Measurements from ENCODE around the gene VWA3A.

The VWA3A gene

DNA sequence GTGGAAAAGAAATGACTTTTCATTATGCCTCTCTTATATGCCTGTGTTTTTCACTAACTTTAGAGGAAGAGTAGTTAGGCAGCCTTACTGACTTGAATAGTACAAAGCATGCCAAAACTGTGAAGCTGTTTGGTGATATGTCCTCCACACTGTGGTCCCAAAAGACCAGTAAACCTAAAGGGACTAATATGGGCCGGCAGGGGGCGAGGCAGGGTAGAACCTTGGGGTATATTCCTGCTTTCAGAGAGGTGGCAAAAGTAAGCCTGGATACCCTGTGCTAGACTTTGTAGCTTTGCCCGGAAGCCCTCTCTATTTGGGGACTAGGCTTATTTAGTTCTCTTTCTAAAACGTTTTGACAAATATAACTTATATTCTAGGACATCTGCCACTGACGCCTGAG lies 36.5 kb upstream of the VWA3A start:
- TF ChIP-seq, protein P1, sequence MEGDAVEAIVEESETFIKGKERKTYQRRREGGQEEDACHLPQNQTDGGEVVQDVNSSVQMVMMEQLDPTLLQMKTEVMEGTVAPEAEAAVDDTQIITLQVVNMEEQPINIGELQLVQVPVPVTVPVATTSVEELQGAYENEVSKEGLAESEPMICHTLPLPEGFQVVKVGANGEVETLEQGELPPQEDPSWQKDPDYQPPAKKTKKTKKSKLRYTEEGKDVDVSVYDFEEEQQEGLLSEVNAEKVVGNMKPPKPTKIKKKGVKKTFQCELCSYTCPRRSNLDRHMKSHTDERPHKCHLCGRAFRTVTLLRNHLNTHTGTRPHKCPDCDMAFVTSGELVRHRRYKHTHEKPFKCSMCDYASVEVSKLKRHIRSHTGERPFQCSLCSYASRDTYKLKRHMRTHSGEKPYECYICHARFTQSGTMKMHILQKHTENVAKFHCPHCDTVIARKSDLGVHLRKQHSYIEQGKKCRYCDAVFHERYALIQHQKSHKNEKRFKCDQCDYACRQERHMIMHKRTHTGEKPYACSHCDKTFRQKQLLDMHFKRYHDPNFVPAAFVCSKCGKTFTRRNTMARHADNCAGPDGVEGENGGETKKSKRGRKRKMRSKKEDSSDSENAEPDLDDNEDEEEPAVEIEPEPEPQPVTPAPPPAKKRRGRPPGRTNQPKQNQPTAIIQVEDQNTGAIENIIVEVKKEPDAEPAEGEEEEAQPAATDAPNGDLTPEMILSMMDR (IDR thresholded peaks at IDR 0.05; ENCODE audit: insufficient read depth, missing control alignments): peak; percentile 33
- FAIRE-seq (no peak), DNase-seq (ENCODE audit: insufficient read length, low spot score) (no peak)

DNA sequence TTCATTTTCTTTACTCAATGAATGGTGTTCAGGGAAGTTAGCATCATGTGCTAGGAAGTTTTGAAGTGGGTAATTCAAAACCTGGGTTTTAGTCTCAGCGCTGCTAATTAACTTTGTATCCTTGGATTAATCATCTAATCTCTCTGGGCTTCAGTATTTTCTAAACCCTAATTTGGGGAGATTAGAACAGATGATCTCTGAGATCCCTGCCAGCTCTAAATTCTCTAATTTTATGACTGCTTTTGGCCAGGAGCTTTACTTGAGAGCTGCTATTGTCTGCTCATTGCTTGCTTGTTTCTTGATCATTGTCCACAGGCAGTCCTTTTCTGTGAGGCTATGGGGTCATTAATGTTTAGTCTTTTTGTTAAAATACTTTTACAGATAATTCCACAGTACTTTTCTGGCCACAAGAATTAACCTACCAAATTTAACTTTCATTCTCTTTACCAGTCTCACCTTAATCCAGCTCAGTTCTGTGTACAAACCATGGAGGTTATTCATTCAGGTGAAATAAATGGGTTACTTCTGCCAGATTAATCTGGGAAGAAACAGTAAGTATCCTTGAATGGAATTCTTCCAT lies 28.4 kb upstream of the VWA3A start:
- FAIRE-seq (peak; percentile 53), DNase-seq (ENCODE audit: insufficient read length, low spot score) (no peak)
- TF ChIP-seq, protein P1 (IDR thresholded peaks at IDR 0.05; ENCODE audit: insufficient read depth, missing control alignments): no peak

DNA sequence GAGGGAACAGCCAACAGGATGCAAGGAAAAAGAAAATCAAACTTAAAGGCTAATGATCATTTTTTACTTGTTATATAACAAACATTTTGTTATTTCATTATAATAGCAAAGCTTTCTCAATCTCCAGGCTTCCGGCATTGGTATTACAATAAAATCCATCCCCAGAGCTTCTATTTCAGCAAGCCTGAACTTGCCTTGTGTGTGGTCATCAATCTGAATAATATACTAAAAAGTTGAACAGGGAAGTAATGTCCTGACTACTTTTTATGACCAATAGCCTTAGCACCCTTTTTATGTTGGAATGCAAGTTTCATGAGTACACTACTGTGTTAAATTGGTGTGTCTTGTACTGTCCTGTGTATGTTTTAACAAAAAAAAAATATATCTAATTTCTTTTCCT lies 27.1 kb upstream of the VWA3A start:
- DNase-seq (ENCODE audit: insufficient read length, low spot score): no peak
- no peak for FAIRE-seq
- TF ChIP-seq, protein P1 (IDR thresholded peaks at IDR 0.05; ENCODE audit: insufficient read depth, missing control alignments): no peak

DNA sequence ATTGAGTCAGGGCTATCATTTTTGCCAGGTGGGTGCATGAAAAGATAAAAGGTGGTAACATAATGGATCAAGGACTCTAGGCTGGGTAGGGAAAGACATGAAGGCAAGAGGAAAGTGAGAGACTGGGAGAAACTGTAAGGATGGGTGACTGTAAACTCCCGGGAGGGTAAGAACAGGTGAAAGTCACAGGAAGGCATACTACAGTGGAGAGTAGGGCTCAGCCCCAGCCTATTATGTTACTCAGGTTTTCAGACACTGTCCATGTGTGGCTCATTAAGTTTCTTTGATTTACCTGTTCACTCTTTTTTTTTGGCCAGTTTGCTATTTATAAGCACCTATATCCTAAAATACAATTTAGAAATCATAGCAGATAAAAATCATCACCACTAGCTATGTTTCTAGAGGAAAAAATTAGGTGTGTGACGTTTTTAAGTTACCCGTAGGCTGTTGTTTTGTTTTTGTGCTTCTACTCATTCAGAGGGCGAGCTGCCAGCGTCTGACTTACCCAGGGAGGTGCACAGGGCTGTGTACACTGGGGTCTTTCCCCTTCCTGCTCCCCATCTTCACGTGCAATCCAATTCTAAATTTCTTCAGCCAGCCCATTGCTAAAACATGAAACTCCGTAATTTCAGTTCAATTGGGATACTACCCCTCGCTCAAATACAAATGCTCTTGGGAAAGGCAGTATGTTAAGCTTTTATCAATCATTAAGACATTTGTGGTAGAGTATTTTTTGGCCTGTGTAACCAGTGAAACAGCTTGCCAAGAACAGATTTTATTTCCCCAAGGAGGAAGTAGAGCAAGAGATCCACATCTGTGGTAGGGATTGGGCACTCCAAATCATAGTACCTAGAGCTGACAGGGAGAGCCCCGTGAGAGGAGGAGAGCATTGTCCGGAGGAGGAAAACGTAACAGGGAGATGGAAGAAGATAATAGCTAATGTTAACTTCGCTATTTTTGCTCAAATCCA lies 21.7 kb upstream of the VWA3A start:
- no peak for FAIRE-seq
- TF ChIP-seq, protein P1 (IDR thresholded peaks at IDR 0.05; ENCODE audit: insufficient read depth, missing control alignments): no peak
- DNase-seq (ENCODE audit: insufficient read length, low spot score): no peak

DNA sequence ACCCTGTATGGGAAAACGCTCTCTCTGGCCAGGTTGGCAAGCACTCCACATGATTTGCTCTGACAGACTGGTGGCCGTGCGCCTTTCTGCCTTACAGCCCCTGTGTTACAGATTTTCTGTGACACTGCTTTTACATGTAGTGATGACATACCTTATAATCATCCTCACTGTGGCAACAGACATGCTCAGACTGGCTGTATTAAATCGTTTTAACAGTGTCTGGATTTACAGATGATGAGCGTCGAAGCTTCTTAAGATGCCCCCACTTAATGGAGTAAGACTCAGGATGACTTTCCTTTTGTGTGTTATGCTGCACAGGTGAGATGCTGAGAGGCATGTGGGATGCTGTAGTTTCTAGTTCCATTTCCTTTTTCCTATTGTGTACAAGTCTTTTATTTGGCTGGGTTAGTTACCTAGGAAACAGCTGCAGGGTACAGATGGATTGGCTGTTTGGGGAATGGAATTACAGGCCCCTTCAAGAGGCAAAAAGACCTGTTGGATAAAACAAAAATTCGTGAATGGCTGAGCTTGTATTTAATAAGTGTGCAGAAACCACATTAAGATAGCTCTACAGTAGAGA lies 20.9 kb upstream of the VWA3A start:
- DNase-seq (ENCODE audit: insufficient read length, low spot score) (no peak), FAIRE-seq (no peak)
- TF ChIP-seq, protein P1 (IDR thresholded peaks at IDR 0.05; ENCODE audit: insufficient read depth, missing control alignments): no peak

DNA sequence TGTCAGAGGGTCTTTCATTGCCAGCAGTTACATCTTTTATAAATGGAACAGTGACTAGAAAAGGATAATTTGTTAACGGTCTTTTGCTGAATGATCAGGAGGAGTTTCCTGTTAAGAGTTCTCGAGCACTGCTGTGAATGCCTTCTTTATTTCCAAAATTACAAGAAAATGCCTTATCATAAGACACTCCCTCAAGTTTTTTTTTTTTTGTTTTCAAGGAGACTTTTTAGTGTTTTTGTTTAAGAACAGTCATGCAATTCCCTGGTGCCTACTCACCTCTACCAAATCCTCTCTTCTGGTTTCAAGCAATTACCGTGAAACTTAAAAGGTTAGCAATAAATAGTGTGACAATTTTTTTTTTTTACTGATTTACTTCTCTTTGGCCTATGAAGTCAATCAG lies 19.0 kb upstream of the VWA3A start:
- FAIRE-seq: no peak
- TF ChIP-seq, protein P1 (IDR thresholded peaks at IDR 0.05; ENCODE audit: insufficient read depth, missing control alignments): no peak
- no peak for DNase-seq (ENCODE audit: insufficient read length, low spot score)
